HL-60 (cell line): ENCODE results near the gene TSPEAR.

Experiments
- CTCF ChIP-seq: IDR thresholded peaks from one replicate; pipeline ENCODE4 v1.5.1; 2011; ENCODE audit warnings: low read length, control low read depth, inconsistent platforms; ENCODE audit not compliant: insufficient read depth
- GABPA ChIP-seq: IDR thresholded peaks from 2 replicates; pipeline ENCODE4 v1.6.1; 2012; ENCODE audit warnings: low read depth
- POLR2AphosphoS5 ChIP-seq: IDR thresholded peaks from 2 replicates; pipeline ENCODE4 v1.6.1; 2012; ENCODE audit warnings: low read depth

GRCh38 chr21:44658913-44659595, 52.3 kb downstream of the TSPEAR start:
- TF ChIP-seq CTCF = no peak
- TF ChIP-seq GABPA = no peak
- no peak for TF ChIP-seq POLR2AphosphoS5
